Stomach (tissue), 9 donors: ENCODE data around the gene NKTR. TPM values are rescaled to one million over a fixed set of nuclear protein-coding genes. Genes with fewer than 3 reads are reported as not detected.

Source experiments
- DNase-seq, 2 donors: peaks; one replicate each; pipeline versions ENCODE4 v3.0.0 to v3.0.0-alpha.2; 2013 to 2019
- H3K27ac ChIP-seq, 5 donors: fragments of 200-600 bp in 4 of 5; sonication (generic) in 4 of 5; one replicate each; pipeline ENCODE4 v1.5.1; 2013 to 2019; ENCODE audit warnings: mild to moderate bottlenecking in 1 of 5, moderate library complexity in 1 of 5
- H3K27me3 ChIP-seq, 3 donors: fragments of 200-600 bp; sonication (generic); one replicate each; pipeline ENCODE4 v1.5.1; 2017 to 2019; ENCODE audit warnings: mixed run types in 1 of 3
- H3K36me3 ChIP-seq, 4 donors: fragments of 200-600 bp; sonication (generic); 1 replicate in 3 of 4; 2 replicates in 1 of 4; pipeline ENCODE4 v1.5.1; 2016 to 2019
- H3K4me1 ChIP-seq, 4 donors: fragments of 200-600 bp; sonication (generic); one replicate each; pipeline ENCODE4 v1.5.1; 2016 to 2019
- H3K4me3 ChIP-seq, 4 donors: fragments of 200-600 bp; sonication (generic) in 3 of 4; one replicate each; pipeline ENCODE4 v1.5.1; 2016 to 2019; ENCODE audit warnings: mild to moderate bottlenecking in 1 of 4
- H3K9me3 ChIP-seq, 4 donors: fragments of 200-600 bp; sonication (generic); one replicate each; pipeline ENCODE4 v1.5.1; 2016 to 2019
- EP300 ChIP-seq: sonication (generic); formaldehyde crosslinking; IDR thresholded peaks from one replicate; pipeline ENCODE4 v1.6.1; 2017; ENCODE audit warnings: antibody characterized with exemption
- POLR2A ChIP-seq, 4 donors: fragments of 450-650 bp; IDR thresholded peaks; one replicate each; pipeline ENCODE4 v1.6.1; 2016; ENCODE audit warnings: antibody characterized with exemption in 4 of 4, control low read depth in 2 of 4, mild to moderate bottlenecking in 1 of 4, moderate library complexity in 1 of 4
- POLR2AphosphoS5 ChIP-seq, 3 donors: sonication (generic); formaldehyde crosslinking; IDR thresholded peaks; one replicate each; pipeline ENCODE4 v1.6.1; 2016; ENCODE audit warnings: antibody characterized with exemption in 3 of 3
- WGBS, 5 donors: extraction: QIAGEN DNeasy Blood & Tissue Kit in 3 of 5; methylation state at CpG; one replicate each; pipeline versions ENCODE4 v1.1.5 to v1.1.7; 2013 to 2018; 5-methylcytosine and 5-hydroxymethylcytosine counted together
- intact Hi-C: fragments of 100-400 bp; cut with DNase I; formaldehyde crosslinking; loops from one replicate; pipeline ENCODE4 v1.15.1; 2023; ENCODE audit warnings: low total_unique reads
- polyA plus RNA-seq, 3 donors: library from polyadenylated mRNA; stranded (reverse); fragments of 200-250 nt; gene quantifications; one replicate each; pipeline ENCODE4 v1.2.3, GENCODE V29; 2013
- total RNA-seq, 5 donors: library from RNA; depleted of rRNA; stranded (reverse); fragments of >200 nt; gene quantifications; one replicate each; pipeline versions ENCODE4 v1.1.0 to v1.2.3, GENCODE V29; 2014 to 2016
- TF ChIP-seq, protein P1 (sequence below), 7 experiments: fragments of 450-650 bp in 4 of 7; fragments of 200-600 bp in 3 of 7; sonication (generic) in 3 of 7; IDR thresholded peaks; one replicate each; pipeline ENCODE4 v1.5.1; 2016 to 2019; ENCODE audit warnings: antibody characterized with exemption in 7 of 7, control low read depth in 2 of 7, mild to moderate bottlenecking in 1 of 7
- donor health status: healthy with polysubstance abuse.
- donor health status: Bipolar disorder and iron deficiency.
- donor health status: healthy.

Gene NKTR
- total and polyA plus RNA-seq, 8 donors = 3.8 to 488 (median 106) TPM

DNA sequence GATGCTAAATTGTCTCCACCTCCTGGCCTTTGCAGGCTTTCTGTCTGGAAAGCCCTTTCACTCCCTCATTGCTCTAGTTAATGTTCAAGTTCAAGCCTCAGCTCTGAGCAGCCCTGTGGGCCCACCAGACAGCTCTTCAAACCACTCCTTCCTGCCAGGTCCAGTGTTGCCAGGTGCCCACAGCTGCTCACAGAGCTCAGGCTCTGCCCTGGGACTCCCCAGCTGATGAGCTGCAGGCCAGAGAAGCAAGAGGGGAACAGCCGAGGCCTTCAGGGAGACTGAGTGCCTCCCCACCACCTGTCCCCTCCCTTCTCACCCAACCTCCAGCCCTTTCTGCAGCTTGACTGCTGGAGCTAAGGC lies 51.7 kb downstream of the NKTR start:
- intact Hi-C loops = loop anchor here (10.0 kb wide), 1 partner anchor 93 kb away; no protein-coding TSS in a partner anchor
- Histone ChIP-seq H3K27me3 (no peaks in the 10 kb centered on the region), H3K9me3 (no peaks in the 10 kb centered on the region), H3K27ac (peak overlapping the region; percentile 75 to 94 (median 91)), H3K36me3 (peaks cover 8 to 36% (median 28%) of the 10 kb centered on the region in 4 donors), H3K4me1 (peaks cover 46 to 86% (median 69%) of the 10 kb centered on the region in 4 donors), H3K4me3 (peak overlapping the region; percentile 72 to 84 (median 81))
- no peak for DNase-seq
- whole genome bisulfite sequencing, 5 donors = 0 to 21% (median 19%) methylated on average over 1 of the region's 1 CpG
- TF ChIP-seq, protein P1, sequence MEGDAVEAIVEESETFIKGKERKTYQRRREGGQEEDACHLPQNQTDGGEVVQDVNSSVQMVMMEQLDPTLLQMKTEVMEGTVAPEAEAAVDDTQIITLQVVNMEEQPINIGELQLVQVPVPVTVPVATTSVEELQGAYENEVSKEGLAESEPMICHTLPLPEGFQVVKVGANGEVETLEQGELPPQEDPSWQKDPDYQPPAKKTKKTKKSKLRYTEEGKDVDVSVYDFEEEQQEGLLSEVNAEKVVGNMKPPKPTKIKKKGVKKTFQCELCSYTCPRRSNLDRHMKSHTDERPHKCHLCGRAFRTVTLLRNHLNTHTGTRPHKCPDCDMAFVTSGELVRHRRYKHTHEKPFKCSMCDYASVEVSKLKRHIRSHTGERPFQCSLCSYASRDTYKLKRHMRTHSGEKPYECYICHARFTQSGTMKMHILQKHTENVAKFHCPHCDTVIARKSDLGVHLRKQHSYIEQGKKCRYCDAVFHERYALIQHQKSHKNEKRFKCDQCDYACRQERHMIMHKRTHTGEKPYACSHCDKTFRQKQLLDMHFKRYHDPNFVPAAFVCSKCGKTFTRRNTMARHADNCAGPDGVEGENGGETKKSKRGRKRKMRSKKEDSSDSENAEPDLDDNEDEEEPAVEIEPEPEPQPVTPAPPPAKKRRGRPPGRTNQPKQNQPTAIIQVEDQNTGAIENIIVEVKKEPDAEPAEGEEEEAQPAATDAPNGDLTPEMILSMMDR (IDR thresholded peaks at IDR 0.05) = no peak
- TF ChIP-seq POLR2AphosphoS5 (IDR thresholded peaks at IDR 0.05) (no peak), EP300 (no peak), POLR2A (IDR thresholded peaks at IDR 0.05) (no peak)

DNA sequence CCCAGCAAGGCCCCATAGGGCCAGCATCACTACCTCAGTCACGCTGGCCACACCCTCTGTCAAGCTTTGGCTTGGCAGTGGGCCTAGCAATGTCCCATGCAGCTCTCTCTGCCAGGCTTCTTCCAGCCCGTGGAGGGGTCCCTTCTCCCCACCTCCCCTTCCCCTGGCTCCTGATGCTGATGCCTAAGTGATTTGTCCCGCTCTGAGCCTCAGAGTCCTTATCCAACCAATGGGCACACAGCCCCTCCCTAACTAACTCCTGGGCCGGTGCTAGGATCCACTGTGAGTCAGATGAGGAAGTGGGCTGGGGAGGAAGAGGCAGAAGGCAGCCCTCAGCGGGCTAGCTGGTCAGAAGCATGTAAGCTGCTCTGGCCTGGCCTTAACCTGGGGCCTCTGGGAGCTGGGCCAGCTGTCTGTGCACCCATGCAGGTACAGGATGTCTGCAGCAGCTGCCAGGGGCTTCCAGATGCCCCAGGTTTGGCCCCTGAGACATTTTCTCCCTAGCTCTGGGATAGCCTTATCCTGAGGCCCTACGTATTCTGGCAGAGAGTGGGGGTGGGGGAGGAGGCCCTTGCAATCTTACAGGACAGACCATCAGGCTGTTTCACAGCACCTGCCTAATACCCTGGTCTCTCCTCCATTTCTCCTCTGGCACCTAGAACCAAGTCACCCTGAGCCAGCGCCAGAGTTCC lies 52.3 kb downstream of the NKTR start:
- WGBS, 5 donors = 9 to 25% (median 23%) methylated on average over 5 to 7 of the region's 7 CpGs
- H3K27ac ChIP-seq = peak overlapping the region; percentile 75 to 94 (median 91)
- DNase-seq = peak; percentile 75 to 81
- H3K9me3 ChIP-seq = no peaks in the 10 kb centered on the region
- no peaks in the 10 kb centered on the region for H3K27me3 ChIP-seq
- H3K4me1 ChIP-seq = peaks cover 46 to 83% (median 67%) of the 10 kb centered on the region in 4 donors
- intact Hi-C loops = loop anchor here (10.0 kb wide), 1 partner anchor 92 kb away; no protein-coding TSS in a partner anchor
- peak overlapping the region; percentile 72 to 84 (median 81) for H3K4me3 ChIP-seq
- peak in 1 of 4 donors; percentile 87 for TF ChIP-seq POLR2A (IDR thresholded peaks at IDR 0.05)
- TF ChIP-seq, protein P1 (IDR thresholded peaks at IDR 0.05) = no peak
- TF ChIP-seq POLR2AphosphoS5 (IDR thresholded peaks at IDR 0.05) = peak in 2 of 3 donors; percentile 94 to 97
- peaks cover 3 to 36% (median 25%) of the 10 kb centered on the region in 4 donors for H3K36me3 ChIP-seq

GRCh38 chr3:42653303-42653559 lies 52.7 kb downstream of the NKTR start:
- TF ChIP-seq EP300 = no peak
- TF ChIP-seq, protein P1 (IDR thresholded peaks at IDR 0.05) = no peak
- no peak for TF ChIP-seq POLR2AphosphoS5 (IDR thresholded peaks at IDR 0.05)
- TF ChIP-seq POLR2A (IDR thresholded peaks at IDR 0.05) = no peak
- H3K9me3 ChIP-seq = no peaks in the 10 kb centered on the region
- peak overlapping the region; percentile 72 to 84 (median 81) for H3K4me3 ChIP-seq
- WGBS, 5 donors = 18 to 35% (median 24%) methylated on average over 3 of the region's 3 CpGs
- peaks cover 46 to 81% (median 66%) of the 10 kb centered on the region in 4 donors for H3K4me1 ChIP-seq
- no peaks in the 10 kb centered on the region for H3K27me3 ChIP-seq
- DNase-seq = no peak
- peaks cover 7 to 36% (median 25%) of the 10 kb centered on the region in 4 donors for H3K36me3 ChIP-seq
- intact Hi-C loops = loop anchor here (10.0 kb wide), 1 partner anchor 92 kb away; no protein-coding TSS in a partner anchor
- H3K27ac ChIP-seq = peak overlapping the region; percentile 78 to 94 (median 91)

- WGBS, 5 donors = 4 to 6% (median 4%) methylated on average over 25 to 31 of the region's 31 CpGs
- H3K36me3 ChIP-seq = peaks cover 12 to 37% (median 25%) of the 10 kb centered on the region in 4 donors
- TF ChIP-seq EP300 (no peak), POLR2A (IDR thresholded peaks at IDR 0.05) (no peak), POLR2AphosphoS5 (IDR thresholded peaks at IDR 0.05) (no peak)
- TF ChIP-seq, protein P1 (IDR thresholded peaks at IDR 0.05) = no peak
- H3K4me1 ChIP-seq = peaks cover 46 to 85% (median 66%) of the 10 kb centered on the region in 4 donors
- peak within 1 kb of the TSS; percentile 72 to 84 (median 81) for H3K4me3 ChIP-seq
- no peaks in the 10 kb centered on the region for H3K27me3 ChIP-seq
- intact Hi-C loops = loop anchor here (10.0 kb wide), 1 partner anchor 91 kb away; no protein-coding TSS in a partner anchor
- peak; percentile 52 to 61 for DNase-seq
- peak within 1 kb of the TSS; percentile 78 to 94 (median 91) for H3K27ac ChIP-seq
- no peaks in the 10 kb centered on the region for H3K9me3 ChIP-seq
Observed at GRCh38 chr3:42653560-42654330, 53.3 kb downstream of the NKTR start, which contains the start of gene ZBTB47. ZBTB47 (plus strand) TSS chr3:42653697; CDS start chr3:42658356, 4,659 bp downstream.
